ENCODE data around the gene ITGAL. TPM values are rescaled to one million over a fixed set of nuclear protein-coding genes. Genes with fewer than 3 reads are reported as not detected.

The ITGAL gene
- total and polyA plus RNA-seq, 2 of the 13 experiments (the other 11 are each of a cell fraction or from before 2014, with no cell fraction given): 0.86 to 1.2 TPM

DNA sequence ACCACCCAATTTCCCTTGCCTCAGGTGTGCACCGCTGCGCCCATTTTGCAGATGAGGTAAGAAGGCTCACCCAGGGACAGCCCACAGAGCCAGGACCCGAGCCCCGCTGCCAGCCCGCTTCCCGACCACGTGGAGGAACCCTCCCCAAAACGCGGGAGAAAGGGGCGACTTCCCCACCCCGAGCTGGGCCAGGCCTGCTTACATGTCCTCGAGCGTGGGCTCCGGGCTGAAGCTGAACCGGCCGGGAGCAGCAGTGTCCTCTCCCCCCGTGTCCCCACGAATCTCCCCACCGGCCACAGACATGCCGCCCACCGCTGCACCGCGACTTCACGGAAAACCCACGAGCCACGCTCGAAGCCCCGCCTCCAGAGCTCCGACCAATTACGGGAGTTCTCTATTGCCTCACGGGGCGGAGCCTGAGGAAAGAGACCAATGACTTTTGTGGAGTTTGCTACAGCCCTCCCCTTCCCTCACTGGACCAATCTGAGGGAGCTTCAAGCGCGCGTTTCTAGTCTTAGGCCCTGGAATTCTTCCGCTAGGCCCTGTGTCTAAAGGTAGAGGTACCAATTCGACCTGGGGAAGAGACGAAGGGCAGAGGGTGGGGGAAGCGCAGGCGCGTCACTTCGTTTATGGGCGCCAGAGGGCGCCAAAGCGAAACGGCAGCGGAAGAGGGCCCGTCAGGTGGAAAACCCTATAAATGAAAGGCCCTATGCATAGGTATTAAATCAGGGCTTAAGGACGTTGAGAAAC is 42.7 kb upstream of the ITGAL start, which contains the start of gene DCTPP1 (continued):
- TF ChIP-seq NCOA2 (CRISPR knock-in tag; IDR thresholded peaks at IDR 0.05) (peak; percentile 49; the same call in 1 of the 2 replicates), BRCA1 (CRISPR knock-in tag; IDR thresholded peaks at IDR 0.05) (peak; percentile 20; the same call in 1 of the 2 replicates), ZNF253 (CRISPR knock-in tag; IDR thresholded peaks at IDR 0.05; ENCODE audit: borderline replicate concordance) (no peak), ERF (CRISPR knock-in tag; IDR thresholded peaks at IDR 0.05) (peak; percentile 95), SP140L (CRISPR knock-in tag; IDR thresholded peaks at IDR 0.05; ENCODE audit: borderline replicate concordance) (peak; percentile 92; the same call in 1 of the 2 replicates), ZNF484 (CRISPR knock-in tag; IDR thresholded peaks at IDR 0.05; ENCODE audit: borderline replicate concordance, low read depth) (0 out of 2 replicates have a peak, but pooled peaks have one; percentile 54), MAFG (CRISPR knock-in tag; IDR thresholded peaks at IDR 0.05) (no peak), ZSCAN20 (CRISPR knock-in tag; IDR thresholded peaks at IDR 0.05; ENCODE audit: borderline replicate concordance) (peak; percentile 69; the same call in 1 of the 2 replicates), ISL2 (CRISPR knock-in tag; IDR thresholded peaks at IDR 0.05) (peak; percentile 86), ZC3H4 (CRISPR knock-in tag; IDR thresholded peaks at IDR 0.05; ENCODE audit: borderline replicate concordance) (no peak), REXO4 (CRISPR knock-in tag; IDR thresholded peaks at IDR 0.05; ENCODE audit: borderline replicate concordance) (no peak), ZNF143 (CRISPR knock-in tag; IDR thresholded peaks at IDR 0.05) (peak; percentile 13; the same call in 1 of the 2 replicates), ZNF615 (CRISPR knock-in tag; IDR thresholded peaks at IDR 0.05; ENCODE audit: borderline replicate concordance) (peak; percentile 10; the same call in 1 of the 2 replicates), NKX3-1 (CRISPR knock-in tag; IDR thresholded peaks at IDR 0.05) (no peak; the same call in none of the 2 replicates), ZKSCAN8 (CRISPR knock-in tag; IDR thresholded peaks at IDR 0.05; ENCODE audit: borderline replicate concordance) (peak; percentile 73), KAT7 (CRISPR knock-in tag; IDR thresholded peaks at IDR 0.05; ENCODE audit: borderline replicate concordance) (no peak; the same call in 1 of the 2 replicates), EED (CRISPR knock-in tag; IDR thresholded peaks at IDR 0.05) (peak; percentile 45; the same call in 1 of the 2 replicates)
- TF ChIP-seq, protein P1, sequence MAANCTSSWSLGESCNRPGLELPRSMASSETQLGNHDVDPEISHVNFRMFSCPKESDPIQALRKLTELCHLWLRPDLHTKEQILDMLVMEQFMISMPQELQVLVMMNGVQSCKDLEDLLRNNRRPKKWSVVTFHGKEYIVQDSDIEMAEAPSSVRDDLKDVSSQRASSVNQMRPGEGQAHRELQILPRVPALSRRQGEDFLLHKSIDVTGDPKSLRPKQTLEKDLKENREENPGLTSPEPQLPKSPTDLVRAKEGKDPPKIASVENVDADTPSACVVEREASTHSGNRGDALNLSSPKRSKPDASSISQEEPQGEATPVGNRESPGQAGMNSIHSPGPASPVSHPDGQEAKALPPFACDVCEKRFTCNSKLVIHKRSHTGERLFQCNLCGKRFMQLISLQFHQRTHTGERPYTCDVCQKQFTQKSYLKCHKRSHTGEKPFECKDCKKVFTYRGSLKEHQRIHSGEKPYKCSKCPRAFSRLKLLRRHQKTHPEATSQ (CRISPR knock-in tag; IDR thresholded peaks at IDR 0.05; ENCODE audit: borderline replicate concordance): no peak; the same call in 1 of the 2 replicates
- TF ChIP-seq, protein P2, sequence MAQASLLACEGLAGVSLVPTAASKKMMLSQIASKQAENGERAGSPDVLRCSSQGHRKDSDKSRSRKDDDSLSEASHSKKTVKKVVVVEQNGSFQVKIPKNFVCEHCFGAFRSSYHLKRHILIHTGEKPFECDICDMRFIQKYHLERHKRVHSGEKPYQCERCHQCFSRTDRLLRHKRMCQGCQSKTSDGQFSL (CRISPR knock-in tag; IDR thresholded peaks at IDR 0.05): peak; percentile 70; the same call in 1 of the 2 replicates
- TF ChIP-seq, protein P3, sequence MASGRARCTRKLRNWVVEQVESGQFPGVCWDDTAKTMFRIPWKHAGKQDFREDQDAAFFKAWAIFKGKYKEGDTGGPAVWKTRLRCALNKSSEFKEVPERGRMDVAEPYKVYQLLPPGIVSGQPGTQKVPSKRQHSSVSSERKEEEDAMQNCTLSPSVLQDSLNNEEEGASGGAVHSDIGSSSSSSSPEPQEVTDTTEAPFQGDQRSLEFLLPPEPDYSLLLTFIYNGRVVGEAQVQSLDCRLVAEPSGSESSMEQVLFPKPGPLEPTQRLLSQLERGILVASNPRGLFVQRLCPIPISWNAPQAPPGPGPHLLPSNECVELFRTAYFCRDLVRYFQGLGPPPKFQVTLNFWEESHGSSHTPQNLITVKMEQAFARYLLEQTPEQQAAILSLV (CRISPR knock-in tag; IDR thresholded peaks at IDR 0.05; ENCODE audit: borderline replicate concordance): no peak
- TF ChIP-seq, protein P4, sequence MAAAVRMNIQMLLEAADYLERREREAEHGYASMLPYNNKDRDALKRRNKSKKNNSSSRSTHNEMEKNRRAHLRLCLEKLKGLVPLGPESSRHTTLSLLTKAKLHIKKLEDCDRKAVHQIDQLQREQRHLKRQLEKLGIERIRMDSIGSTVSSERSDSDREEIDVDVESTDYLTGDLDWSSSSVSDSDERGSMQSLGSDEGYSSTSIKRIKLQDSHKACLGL (CRISPR knock-in tag; IDR thresholded peaks at IDR 0.05): peak; percentile 97
- TF ChIP-seq, protein P5, sequence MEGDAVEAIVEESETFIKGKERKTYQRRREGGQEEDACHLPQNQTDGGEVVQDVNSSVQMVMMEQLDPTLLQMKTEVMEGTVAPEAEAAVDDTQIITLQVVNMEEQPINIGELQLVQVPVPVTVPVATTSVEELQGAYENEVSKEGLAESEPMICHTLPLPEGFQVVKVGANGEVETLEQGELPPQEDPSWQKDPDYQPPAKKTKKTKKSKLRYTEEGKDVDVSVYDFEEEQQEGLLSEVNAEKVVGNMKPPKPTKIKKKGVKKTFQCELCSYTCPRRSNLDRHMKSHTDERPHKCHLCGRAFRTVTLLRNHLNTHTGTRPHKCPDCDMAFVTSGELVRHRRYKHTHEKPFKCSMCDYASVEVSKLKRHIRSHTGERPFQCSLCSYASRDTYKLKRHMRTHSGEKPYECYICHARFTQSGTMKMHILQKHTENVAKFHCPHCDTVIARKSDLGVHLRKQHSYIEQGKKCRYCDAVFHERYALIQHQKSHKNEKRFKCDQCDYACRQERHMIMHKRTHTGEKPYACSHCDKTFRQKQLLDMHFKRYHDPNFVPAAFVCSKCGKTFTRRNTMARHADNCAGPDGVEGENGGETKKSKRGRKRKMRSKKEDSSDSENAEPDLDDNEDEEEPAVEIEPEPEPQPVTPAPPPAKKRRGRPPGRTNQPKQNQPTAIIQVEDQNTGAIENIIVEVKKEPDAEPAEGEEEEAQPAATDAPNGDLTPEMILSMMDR (CRISPR knock-in tag; IDR thresholded peaks at IDR 0.05): peak; percentile 93
